ENCODE data around the gene PLSCR2. TPM values are rescaled to one million over a fixed set of nuclear protein-coding genes. Genes with fewer than 3 reads are reported as not detected.

PLSCR2 gene
- total and polyA plus RNA-seq, 4 donors, result 0.25 TPM; not detected in 3

- TF ChIP-seq, protein P1, sequence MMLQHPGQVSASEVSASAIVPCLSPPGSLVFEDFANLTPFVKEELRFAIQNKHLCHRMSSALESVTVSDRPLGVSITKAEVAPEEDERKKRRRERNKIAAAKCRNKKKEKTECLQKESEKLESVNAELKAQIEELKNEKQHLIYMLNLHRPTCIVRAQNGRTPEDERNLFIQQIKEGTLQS (IDR thresholded peaks at IDR 0.05), result no peak
- TF ChIP-seq GABPA (IDR thresholded peaks at IDR 0.05 in 1 of 2, conservative IDR thresholded peaks at IDR 0.05 in 1 of 2), result no peak
These were observed 26.9 kb upstream of the PLSCR2 start (continued) for GRCh38 chr3:146496251-146496650.

GRCh38 chr3:146493761-146494160, 24.4 kb upstream of the PLSCR2 start:
- 96% methylated on average over 2 of the region's 2 CpGs for WGBS
- Histone ChIP-seq H3K9me3 (ENCODE audit: control insufficient read depth in 4 of 4, low read length in 3 of 4) (peaks cover 0 to 7% (median 0%) of the 10 kb centered on the region in 4 donors), H3K4me1 (ENCODE audit: control insufficient read depth in 4 of 4, insufficient read depth in 4 of 4, low read length in 3 of 4) (no peaks in the 10 kb centered on the region), H3K27me3 (ENCODE audit: control insufficient read depth in 4 of 4, insufficient read depth in 4 of 4, low read length in 3 of 4) (no peaks in the 10 kb centered on the region), H3K9ac (ENCODE audit: low read depth in 1 of 2, low read length in 2 of 2) (no peak overlapping the region), H3K27ac (ENCODE audit: low read depth in 1 of 2, low read length in 2 of 2) (no peak overlapping the region), H3K36me3 (ENCODE audit: control insufficient read depth in 4 of 4, insufficient read depth in 3 of 4, low read depth in 1 of 4, low read length in 3 of 4) (no peaks in the 10 kb centered on the region), H3K4me3 (ENCODE audit: low read depth in 1 of 3, low read length in 3 of 3) (no peak overlapping the region)
- no peak for DNase-seq (ENCODE audit: low spot score)
- TF ChIP-seq, protein P1 (IDR thresholded peaks at IDR 0.05), result no peak
- TF ChIP-seq, protein P2, sequence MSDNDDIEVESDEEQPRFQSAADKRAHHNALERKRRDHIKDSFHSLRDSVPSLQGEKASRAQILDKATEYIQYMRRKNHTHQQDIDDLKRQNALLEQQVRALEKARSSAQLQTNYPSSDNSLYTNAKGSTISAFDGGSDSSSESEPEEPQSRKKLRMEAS (IDR thresholded peaks at IDR 0.05), result no peak
- TF ChIP-seq RAD21 (IDR thresholded peaks at IDR 0.05) (no peak), NR2F2 (IDR thresholded peaks at IDR 0.05) (no peak), SP1 (IDR thresholded peaks at IDR 0.05) (no peak), RXRA (IDR thresholded peaks at IDR 0.05) (no peak), HNF4G (IDR thresholded peaks at IDR 0.05) (no peak), FOXA2 (IDR thresholded peaks at IDR 0.05) (no peak), HNF4A (conservative IDR thresholded peaks at IDR 0.05) (no peak), FOXA1 (IDR thresholded peaks at IDR 0.05) (no peak), GABPA (IDR thresholded peaks at IDR 0.05 in 1 of 2, conservative IDR thresholded peaks at IDR 0.05 in 1 of 2) (no peak), REST (IDR thresholded peaks at IDR 0.05) (no peak), TAF1 (conservative IDR thresholded peaks at IDR 0.05) (no peak), JUND (IDR thresholded peaks at IDR 0.05) (no peak), YY1 (IDR thresholded peaks at IDR 0.05) (no peak), EGR1 (IDR thresholded peaks at IDR 0.05; ENCODE audit: low read depth in 2 of 2) (no peak), ZBTB33 (IDR thresholded peaks at IDR 0.05) (no peak)
- TF ChIP-seq, protein P3, sequence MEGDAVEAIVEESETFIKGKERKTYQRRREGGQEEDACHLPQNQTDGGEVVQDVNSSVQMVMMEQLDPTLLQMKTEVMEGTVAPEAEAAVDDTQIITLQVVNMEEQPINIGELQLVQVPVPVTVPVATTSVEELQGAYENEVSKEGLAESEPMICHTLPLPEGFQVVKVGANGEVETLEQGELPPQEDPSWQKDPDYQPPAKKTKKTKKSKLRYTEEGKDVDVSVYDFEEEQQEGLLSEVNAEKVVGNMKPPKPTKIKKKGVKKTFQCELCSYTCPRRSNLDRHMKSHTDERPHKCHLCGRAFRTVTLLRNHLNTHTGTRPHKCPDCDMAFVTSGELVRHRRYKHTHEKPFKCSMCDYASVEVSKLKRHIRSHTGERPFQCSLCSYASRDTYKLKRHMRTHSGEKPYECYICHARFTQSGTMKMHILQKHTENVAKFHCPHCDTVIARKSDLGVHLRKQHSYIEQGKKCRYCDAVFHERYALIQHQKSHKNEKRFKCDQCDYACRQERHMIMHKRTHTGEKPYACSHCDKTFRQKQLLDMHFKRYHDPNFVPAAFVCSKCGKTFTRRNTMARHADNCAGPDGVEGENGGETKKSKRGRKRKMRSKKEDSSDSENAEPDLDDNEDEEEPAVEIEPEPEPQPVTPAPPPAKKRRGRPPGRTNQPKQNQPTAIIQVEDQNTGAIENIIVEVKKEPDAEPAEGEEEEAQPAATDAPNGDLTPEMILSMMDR (IDR thresholded peaks at IDR 0.05; ENCODE audit: low read depth, low read length, missing input control), result no peak

Data from liver (tissue), 9 donors.